ENCODE results near the gene CRACDL. TPM values are rescaled to one million over a fixed set of nuclear protein-coding genes. Genes with fewer than 3 reads are reported as not detected.

Gene CRACDL
- total RNA-seq, 1 experiment from 2014 or later: 2.4 TPM

- ChIA-PET POLR2A (no interaction called here), CTCF (no interaction called here)
- BruUV-seq (replicated peaks): no TSS peak
- Histone ChIP-seq H3K27ac (ENCODE audit: low read length) (no peak overlapping the region), H3K36me3 (ENCODE audit: control insufficient read depth, insufficient read depth, low read length) (no peaks in the 10 kb centered on the region), H3K4me1 (ENCODE audit: control insufficient read depth, insufficient read depth, low read length) (no peaks in the 10 kb centered on the region), H3K27me3 (ENCODE audit: control insufficient read depth, insufficient read depth, low read length) (peaks cover 7% of the 10 kb centered on the region; the same call in 1 of the 2 replicates), H3K9me3 (ENCODE audit: control insufficient read depth, insufficient read depth, low read depth, low read length) (no peaks in the 10 kb centered on the region), H3K4me3 (ENCODE audit: low read depth in 2 of 2, low read length in 2 of 2) (no peak overlapping the region)
- TF ChIP-seq, protein P1, sequence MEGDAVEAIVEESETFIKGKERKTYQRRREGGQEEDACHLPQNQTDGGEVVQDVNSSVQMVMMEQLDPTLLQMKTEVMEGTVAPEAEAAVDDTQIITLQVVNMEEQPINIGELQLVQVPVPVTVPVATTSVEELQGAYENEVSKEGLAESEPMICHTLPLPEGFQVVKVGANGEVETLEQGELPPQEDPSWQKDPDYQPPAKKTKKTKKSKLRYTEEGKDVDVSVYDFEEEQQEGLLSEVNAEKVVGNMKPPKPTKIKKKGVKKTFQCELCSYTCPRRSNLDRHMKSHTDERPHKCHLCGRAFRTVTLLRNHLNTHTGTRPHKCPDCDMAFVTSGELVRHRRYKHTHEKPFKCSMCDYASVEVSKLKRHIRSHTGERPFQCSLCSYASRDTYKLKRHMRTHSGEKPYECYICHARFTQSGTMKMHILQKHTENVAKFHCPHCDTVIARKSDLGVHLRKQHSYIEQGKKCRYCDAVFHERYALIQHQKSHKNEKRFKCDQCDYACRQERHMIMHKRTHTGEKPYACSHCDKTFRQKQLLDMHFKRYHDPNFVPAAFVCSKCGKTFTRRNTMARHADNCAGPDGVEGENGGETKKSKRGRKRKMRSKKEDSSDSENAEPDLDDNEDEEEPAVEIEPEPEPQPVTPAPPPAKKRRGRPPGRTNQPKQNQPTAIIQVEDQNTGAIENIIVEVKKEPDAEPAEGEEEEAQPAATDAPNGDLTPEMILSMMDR (IDR thresholded peaks at IDR 0.05): no peak
- TF ChIP-seq, protein P2, sequence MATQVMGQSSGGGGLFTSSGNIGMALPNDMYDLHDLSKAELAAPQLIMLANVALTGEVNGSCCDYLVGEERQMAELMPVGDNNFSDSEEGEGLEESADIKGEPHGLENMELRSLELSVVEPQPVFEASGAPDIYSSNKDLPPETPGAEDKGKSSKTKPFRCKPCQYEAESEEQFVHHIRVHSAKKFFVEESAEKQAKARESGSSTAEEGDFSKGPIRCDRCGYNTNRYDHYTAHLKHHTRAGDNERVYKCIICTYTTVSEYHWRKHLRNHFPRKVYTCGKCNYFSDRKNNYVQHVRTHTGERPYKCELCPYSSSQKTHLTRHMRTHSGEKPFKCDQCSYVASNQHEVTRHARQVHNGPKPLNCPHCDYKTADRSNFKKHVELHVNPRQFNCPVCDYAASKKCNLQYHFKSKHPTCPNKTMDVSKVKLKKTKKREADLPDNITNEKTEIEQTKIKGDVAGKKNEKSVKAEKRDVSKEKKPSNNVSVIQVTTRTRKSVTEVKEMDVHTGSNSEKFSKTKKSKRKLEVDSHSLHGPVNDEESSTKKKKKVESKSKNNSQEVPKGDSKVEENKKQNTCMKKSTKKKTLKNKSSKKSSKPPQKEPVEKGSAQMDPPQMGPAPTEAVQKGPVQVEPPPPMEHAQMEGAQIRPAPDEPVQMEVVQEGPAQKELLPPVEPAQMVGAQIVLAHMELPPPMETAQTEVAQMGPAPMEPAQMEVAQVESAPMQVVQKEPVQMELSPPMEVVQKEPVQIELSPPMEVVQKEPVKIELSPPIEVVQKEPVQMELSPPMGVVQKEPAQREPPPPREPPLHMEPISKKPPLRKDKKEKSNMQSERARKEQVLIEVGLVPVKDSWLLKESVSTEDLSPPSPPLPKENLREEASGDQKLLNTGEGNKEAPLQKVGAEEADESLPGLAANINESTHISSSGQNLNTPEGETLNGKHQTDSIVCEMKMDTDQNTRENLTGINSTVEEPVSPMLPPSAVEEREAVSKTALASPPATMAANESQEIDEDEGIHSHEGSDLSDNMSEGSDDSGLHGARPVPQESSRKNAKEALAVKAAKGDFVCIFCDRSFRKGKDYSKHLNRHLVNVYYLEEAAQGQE (IDR thresholded peaks at IDR 0.05; ENCODE audit: insufficient read depth in 1 of 2, low read depth in 2 of 2, low read length in 1 of 2): no peak
- no peak for TF ChIP-seq TCF7L2 (IDR thresholded peaks at IDR 0.05; ENCODE audit: low read depth, low read length)
- no peak for TF ChIP-seq SIN3A (IDR thresholded peaks at IDR 0.05; ENCODE audit: borderline replicate concordance, insufficient read depth, low read depth, low read length)
- no peak for TF ChIP-seq POLR2AphosphoS5 (IDR thresholded peaks at IDR 0.05; ENCODE audit: low read depth, low read length)
- ATAC-seq (no peak), DNase-seq (ENCODE audit: low read depth, low spot score) (no peak)
- in situ Hi-C loops (cut with HindIII; ENCODE audit: low pct_unique_long_range_greater_than_20kb, low sequenced_read_pairs): no loop called here
- intact Hi-C loops (cut with micrococcal nuclease; ENCODE audit: unreplicated experiment): no loop called here
Measured at GRCh38 chr2:98808546-98808945, 127.5 kb downstream of the CRACDL start.

GRCh38 chr2:98807929-98808328 lies 128.1 kb downstream of the CRACDL start:
- CTCF ChIA-PET: no interaction called here
- Histone ChIP-seq H3K4me1 (ENCODE audit: control insufficient read depth, insufficient read depth, low read length) (no peaks in the 10 kb centered on the region), H3K4me3 (ENCODE audit: low read depth in 2 of 2, low read length in 2 of 2) (no peak overlapping the region), H3K27ac (ENCODE audit: low read length) (no peak overlapping the region), H3K27me3 (ENCODE audit: control insufficient read depth, insufficient read depth, low read length) (peaks cover 7% of the 10 kb centered on the region; the same call in 1 of the 2 replicates), H3K36me3 (ENCODE audit: control insufficient read depth, insufficient read depth, low read length) (no peaks in the 10 kb centered on the region), H3K9me3 (ENCODE audit: control insufficient read depth, insufficient read depth, low read depth, low read length) (no peaks in the 10 kb centered on the region)
- BruUV-seq (replicated peaks): no TSS peak
- TF ChIP-seq, protein P1 (IDR thresholded peaks at IDR 0.05): no peak
- TF ChIP-seq, protein P2 (IDR thresholded peaks at IDR 0.05; ENCODE audit: insufficient read depth in 1 of 2, low read depth in 2 of 2, low read length in 1 of 2): no peak
- TF ChIP-seq SIN3A (IDR thresholded peaks at IDR 0.05; ENCODE audit: borderline replicate concordance, insufficient read depth, low read depth, low read length): no peak
- no peak for TF ChIP-seq POLR2AphosphoS5 (IDR thresholded peaks at IDR 0.05; ENCODE audit: low read depth, low read length)
- no peak for TF ChIP-seq TCF7L2 (IDR thresholded peaks at IDR 0.05; ENCODE audit: low read depth, low read length)
- DNase-seq (ENCODE audit: low read depth, low spot score): no peak
- in situ Hi-C loops (cut with HindIII; ENCODE audit: low pct_unique_long_range_greater_than_20kb, low sequenced_read_pairs) (no loop called here), intact Hi-C loops (cut with micrococcal nuclease; ENCODE audit: unreplicated experiment) (no loop called here)
- POLR2A ChIA-PET: no interaction called here
- ATAC-seq: no peak

Data from Panc1 (cell line).